HepG2 (cell line): ENCODE results near the gene SLC15A1. TPM values are rescaled to one million over a fixed set of nuclear protein-coding genes. Genes with fewer than 3 reads are reported as not detected.

Source experiments
- ATAC-seq: fragments of 200-7000 bp; cut with Tn5 transposase; 3 replicates; pipeline ENCODE4 v1.9.1; 2020; ENCODE audit warnings: mild to moderate bottlenecking, moderate library complexity
- BruUV-seq: library from RNA; stranded (reverse); fragments of 400-500 nt; replicated peaks from 2 replicates; lab custom pipeline; 2021; lab: Mats Ljungman, UMichigan
- CTCF ChIA-PET: fragments of 300-600 bp; formaldehyde crosslinking; extraction: SDS; loops from one replicate; lab custom pipeline; 2021; ENCODE audit warnings: low total read pairs, inconsistent platforms, low intra/inter-chr PET ratio; lab: Yijun Ruan, JAX
- POLR2A ChIA-PET: fragments of 350-600 bp; sonication (Branson Sonifier 250); formaldehyde crosslinking; loops from one replicate; lab custom pipeline; 2020; ENCODE audit warnings: antibody characterized with exemption, inconsistent platforms; lab: Yijun Ruan, JAX
- DNase-seq: peaks from one replicate; pipeline ENCODE4 v3.0.0-alpha.2; 2015; ENCODE audit warnings: low spot score
- FAIRE-seq: peaks from 3 replicates; lab custom pipeline; 2011; peaks lifted over from hg19 to GRCh38; lab: Jason Lieb, UNC
- H2AFZ ChIP-seq: one replicate; pipeline ENCODE4 v1.6.1; 2011; ENCODE audit warnings: low read length, inconsistent platforms
- H3K27ac ChIP-seq: fragments of 300-600 bp; 3 replicates; pipeline ENCODE4 v1.8.0; 2011; ENCODE audit warnings: mixed run types, mild to moderate bottlenecking, mixed read lengths, low read length, inconsistent platforms; ENCODE audit not compliant: insufficient read depth; ENCODE audit errors: extremely low read length
- H3K27me3 ChIP-seq, 2 experiments: fragments of 200-600 bp in 1 of 2; 2 replicates in 1 of 2; 3 replicates in 1 of 2; pipeline versions ENCODE4 v1.6.0 to v1.8.0; 2011; ENCODE audit warnings: low read length in 2 of 2, mild to moderate bottlenecking in 2 of 2, moderate library complexity in 2 of 2, inconsistent platforms in 1 of 2; ENCODE audit not compliant: insufficient read depth in 2 of 2, control insufficient read depth in 1 of 2
- H3K36me3 ChIP-seq, 2 experiments: fragments of 200-600 bp in 1 of 2; replicated peaks in 1 of 2; 2 replicates in 1 of 2; 3 replicates in 1 of 2; pipeline versions ENCODE4 v1.5.1 to v1.8.0; 2011; ENCODE audit warnings: low read length in 2 of 2, inconsistent platforms in 1 of 2; ENCODE audit not compliant: insufficient read depth in 2 of 2, control insufficient read depth in 1 of 2
- H3K4me1 ChIP-seq: 2 replicates; pipeline ENCODE4 v1.5.1; 2012; ENCODE audit warnings: low read length, inconsistent platforms; ENCODE audit not compliant: insufficient read depth
- H3K4me2 ChIP-seq: 2 replicates; pipeline ENCODE4 v1.6.0; 2011; ENCODE audit warnings: low read depth, low read length, inconsistent platforms
- H3K4me3 ChIP-seq, 3 experiments: fragments of 200-600 bp in 1 of 3; sonication (generic), shearing (Covaris generic) in 1 of 3; replicated peaks in 1 of 3; 2 replicates each; pipeline ENCODE4 v1.5.1; 2011 to 2016; ENCODE audit warnings: low read length in 3 of 3, inconsistent platforms in 2 of 3, low read depth in 2 of 3, mild to moderate bottlenecking in 2 of 3, control low read depth in 1 of 3, mixed read lengths in 1 of 3; ENCODE audit not compliant: insufficient read depth in 1 of 3
- H3K79me2 ChIP-seq: one replicate; pipeline ENCODE4 v1.6.1; 2011; ENCODE audit warnings: low read length, inconsistent platforms; ENCODE audit not compliant: insufficient read depth
- H3K9ac ChIP-seq: 2 replicates; pipeline ENCODE4 v1.6.0; 2011; ENCODE audit warnings: mild to moderate bottlenecking, low read depth, low read length, inconsistent platforms; ENCODE audit not compliant: insufficient read depth
- H3K9me3 ChIP-seq: 2 replicates; pipeline ENCODE4 v1.5.1; 2012; ENCODE audit warnings: mild to moderate bottlenecking, low read length
- H4K20me1 ChIP-seq: 2 replicates; pipeline ENCODE4 v1.6.0; 2011; ENCODE audit warnings: inconsistent platforms, mild to moderate bottlenecking, low read length, moderate library complexity; ENCODE audit not compliant: insufficient read depth
- RAD51 ChIP-seq: fragments of 450-650 bp; IDR thresholded peaks from 2 replicates; pipeline ENCODE4 v1.6.1; 2016; ENCODE audit warnings: borderline replicate concordance
- SP2 ChIP-seq: sonication (generic); formaldehyde crosslinking; IDR thresholded peaks from 2 replicates; pipeline ENCODE4 v1.5.1; 2020; ENCODE audit warnings: mild to moderate bottlenecking, missing genetic modification reagents
- WGBS: methylation state at CpG from one replicate; pipeline ENCODE4 v1.1.6; 2017; ENCODE audit warnings: low lambda C conversion rate; 5-methylcytosine and 5-hydroxymethylcytosine counted together
- in situ Hi-C: cut with HindIII; loops from 2 replicates; pipeline ENCODE4 v1.10.0; 2017; ENCODE audit warnings: low pct_unique_long_range_greater_than_20kb; ENCODE audit not compliant: extremely low pct_ligation_motif_present
- intact Hi-C: fragments of 100-400 bp; cut with micrococcal nuclease; formaldehyde crosslinking; loops from one replicate; pipeline ENCODE4 v1.10.0; 2022; ENCODE audit not compliant: unreplicated experiment
- polyA plus RNA-seq, 8 experiments: library from polyadenylated mRNA; depleted of rRNA in 3 of 8; stranded (reverse) in 7 of 8; unstranded in 1 of 8; fragments of >200 nt; fragmentation: Illumina TruSeq in 4 of 8; extraction: Trizol in 4 of 8; gene quantifications; 2 replicates each; pipeline versions ENCODE4 v1.2.1 to v1.2.3, GENCODE V29; 2011 to 2016; ENCODE audit warnings: low read depth in 4 of 8, missing spikeins in 1 of 8, mixed read lengths in 1 of 8; ENCODE audit not compliant: insufficient read depth in 1 of 8
- total RNA-seq, 5 experiments: library from RNA; depleted of rRNA; stranded (reverse); fragments of >200 nt; fragmentation: Illumina TruSeq; extraction: Trizol; gene quantifications; 2 replicates each; pipeline ENCODE4 v1.2.3, GENCODE V29; 2016; ENCODE audit warnings: low read depth in 1 of 5
- TF ChIP-seq, protein P1 (sequence below), 2 experiments: sonication (generic) in 1 of 2; formaldehyde crosslinking in 1 of 2; IDR thresholded peaks; 2 replicates each; pipeline versions ENCODE4 v1.5.1 to v1.6.1; 2011 to 2020; ENCODE audit warnings: borderline replicate concordance in 1 of 2, low read depth in 1 of 2, low read length in 1 of 2, mild to moderate bottlenecking in 1 of 2, missing genetic modification reagents in 1 of 2, moderate library complexity in 1 of 2

Gene SLC15A1
- total and polyA plus RNA-seq, 2 of the 13 experiments (the other 11 are each of a cell fraction or from before 2014, with no cell fraction given), result 0.17 to 0.20 TPM

DNA sequence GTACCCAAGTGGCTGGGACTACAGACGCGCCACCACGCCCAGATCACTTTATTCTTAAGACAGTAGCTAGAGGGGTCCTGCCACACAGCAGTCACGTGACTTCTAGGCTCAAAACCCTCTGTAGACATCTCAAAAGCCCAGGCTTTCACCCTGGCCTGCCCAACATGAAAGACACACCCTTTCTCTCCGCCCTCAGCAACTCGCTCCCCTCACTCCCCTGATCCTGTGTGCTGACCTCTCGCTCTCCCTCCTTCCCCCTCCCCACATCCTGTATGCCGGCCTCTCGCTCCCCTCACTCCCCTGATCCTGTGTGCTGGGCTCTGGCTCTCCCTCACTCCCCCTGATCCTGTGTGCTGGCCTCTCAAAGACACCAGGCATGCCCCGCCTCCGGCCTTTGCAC is 77.4 kb downstream of the SLC15A1 start:
- ATAC-seq (peak; percentile 16; the same call in 2 of the 3 replicates), FAIRE-seq (no peak), DNase-seq (no peak)
- ChIA-PET POLR2A (interaction anchor here (0.7 kb wide), 1 partner anchor 15 kb away, joined by 3 read pairs; no protein-coding TSS in a partner anchor), CTCF (no interaction called here)
- in situ Hi-C loops, result no loop called here
- Histone ChIP-seq H4K20me1 (no peaks in the 10 kb centered on the region), H3K4me1 (peaks cover 39% of the 10 kb centered on the region), H3K9ac (no peak overlapping the region), H3K4me2 (peak overlapping the region; percentile 44; the same call in 1 of the 2 replicates), H3K36me3 (no peaks in the 10 kb centered on the region), H2AFZ (no peak overlapping the region), H3K27ac (no peak overlapping the region), H3K79me2 (no peaks in the 10 kb centered on the region), H3K27me3 (no peaks in the 10 kb centered on the region), H3K9me3 (no peaks in the 10 kb centered on the region)
- no TSS peak for BruUV-seq
- intact Hi-C loops, result no loop called here
- 24% methylated on average over 11 of the region's 11 CpGs for WGBS
- TF ChIP-seq, protein P1, sequence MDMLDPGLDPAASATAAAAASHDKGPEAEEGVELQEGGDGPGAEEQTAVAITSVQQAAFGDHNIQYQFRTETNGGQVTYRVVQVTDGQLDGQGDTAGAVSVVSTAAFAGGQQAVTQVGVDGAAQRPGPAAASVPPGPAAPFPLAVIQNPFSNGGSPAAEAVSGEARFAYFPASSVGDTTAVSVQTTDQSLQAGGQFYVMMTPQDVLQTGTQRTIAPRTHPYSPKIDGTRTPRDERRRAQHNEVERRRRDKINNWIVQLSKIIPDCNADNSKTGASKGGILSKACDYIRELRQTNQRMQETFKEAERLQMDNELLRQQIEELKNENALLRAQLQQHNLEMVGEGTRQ (IDR thresholded peaks at IDR 0.05; ENCODE audit: low read depth, low read length), result peak; percentile 55; the same call in 1 of the 2 replicates
- TF ChIP-seq, protein P1 (CRISPR knock-in tag; IDR thresholded peaks at IDR 0.05; ENCODE audit: borderline replicate concordance), result no peak
- no peak for TF ChIP-seq SP2
- peak; percentile 80 for TF ChIP-seq RAD51
- TF ChIP-seq, all 625 proteins: peak for 2
- no peak overlapping the region; a peak in 1 of 6 replicates for H3K4me3 ChIP-seq
